Breast epithelium (tissue), 4 donors: ENCODE data around the gene RAP1GAP2. TPM values are rescaled to one million over a fixed set of nuclear protein-coding genes. Genes with fewer than 3 reads are reported as not detected.
A peak's percentile ranks its signal among the peaks of the same experiment; 100 is the strongest.

Experiments
- DNase-seq, 2 donors: peaks; one replicate each; pipeline ENCODE4 v3.0.0-alpha.2; 2019; ENCODE audit warnings: low spot score in 2 of 2
- H3K27ac ChIP-seq, 2 donors: fragments of 200-600 bp; sonication (generic) in 1 of 2; one replicate each; pipeline ENCODE4 v1.5.1; 2016 to 2019; ENCODE audit warnings: mild to moderate bottlenecking in 1 of 2
- H3K27me3 ChIP-seq, 2 donors: fragments of 200-600 bp; sonication (generic) in 1 of 2; one replicate each; pipeline versions ENCODE4 v1.5.1 to v1.6.0; 2017 to 2019; ENCODE audit warnings: control low read depth in 1 of 2, mild to moderate bottlenecking in 1 of 2
- H3K36me3 ChIP-seq: fragments of 200-600 bp; one replicate; pipeline ENCODE4 v1.5.1; 2019
- H3K4me1 ChIP-seq, 2 donors: fragments of 200-600 bp; sonication (generic); one replicate each; pipeline ENCODE4 v1.5.1; 2016 to 2019; ENCODE audit warnings: control low read depth in 1 of 2
- H3K4me3 ChIP-seq, 3 donors: fragments of 200-600 bp; sonication (generic); 1 replicate in 2 of 3; 2 replicates in 1 of 3; pipeline ENCODE4 v1.5.1; 2016 to 2019; ENCODE audit warnings: mild to moderate bottlenecking in 3 of 3, moderate library complexity in 2 of 3
- H3K9me3 ChIP-seq, 2 donors: fragments of 200-600 bp; sonication (generic) in 1 of 2; one replicate each; pipeline ENCODE4 v1.5.1; 2016 to 2019; ENCODE audit warnings: control low read depth in 1 of 2
- CTCF ChIP-seq, 3 donors: fragments of 450-650 bp; IDR thresholded peaks; one replicate each; pipeline ENCODE4 v1.5.1; 2016 to 2017; ENCODE audit warnings: antibody characterized with exemption in 3 of 3, mild to moderate bottlenecking in 3 of 3, moderate library complexity in 3 of 3
- POLR2A ChIP-seq: fragments of 450-650 bp; IDR thresholded peaks from one replicate; pipeline ENCODE4 v1.6.1; 2016; ENCODE audit warnings: antibody characterized with exemption, mild to moderate bottlenecking, moderate library complexity
- POLR2AphosphoS5 ChIP-seq, 3 donors: sonication (generic); formaldehyde crosslinking; IDR thresholded peaks; one replicate each; pipeline ENCODE4 v1.6.1; 2017; ENCODE audit warnings: antibody characterized with exemption in 3 of 3
- intact Hi-C: fragments of 100-400 bp; cut with DNase I; formaldehyde crosslinking; loops from one replicate; pipeline ENCODE4 v1.15.1; 2023; ENCODE audit warnings: low total_unique reads
- total RNA-seq, 3 donors: library from RNA; depleted of rRNA; stranded (reverse); fragments of >200 nt; gene quantifications; one replicate each; pipeline ENCODE4 v1.1.0, GENCODE V29; 2016

RAP1GAP2 gene
- total RNA-seq, 3 donors from 2014 or later: 5.3 to 23.4 (median 10.8) TPM

- no peaks in the 10 kb centered on the region for H3K36me3 ChIP-seq
- H3K27ac ChIP-seq: no peak overlapping the region
- intact Hi-C loops: no loop called here
- H3K27me3 ChIP-seq: no peaks in the 10 kb centered on the region
- TF ChIP-seq POLR2AphosphoS5 (IDR thresholded peaks at IDR 0.05) (no peak), CTCF (IDR thresholded peaks at IDR 0.05) (no peak), POLR2A (no peak)
- no peaks in the 10 kb centered on the region for H3K4me1 ChIP-seq
- no peak overlapping the region for H3K4me3 ChIP-seq
- peaks cover 10 to 19% of the 10 kb centered on the region in 2 donors for H3K9me3 ChIP-seq
- DNase-seq: no peak
Observed at GRCh38 chr17:3022197-3022596, 226.0 kb downstream of the RAP1GAP2 start.

GRCh38 chr17:3024346-3024745, 228.1 kb downstream of the RAP1GAP2 start:
- no peak for DNase-seq
- TF ChIP-seq CTCF (IDR thresholded peaks at IDR 0.05): no peak
- no peak for TF ChIP-seq POLR2AphosphoS5 (IDR thresholded peaks at IDR 0.05)
- TF ChIP-seq POLR2A: no peak
- no peaks in the 10 kb centered on the region for H3K36me3 ChIP-seq
- no peak overlapping the region for H3K27ac ChIP-seq
- intact Hi-C loops: no loop called here
- H3K27me3 ChIP-seq: no peaks in the 10 kb centered on the region
- no peak overlapping the region for H3K4me3 ChIP-seq
- H3K9me3 ChIP-seq: peaks cover 10 to 19% of the 10 kb centered on the region in 2 donors
- H3K4me1 ChIP-seq: no peaks in the 10 kb centered on the region

- Histone ChIP-seq H3K27me3 (no peaks in the 10 kb centered on the region), H3K27ac (no peak overlapping the region), H3K4me1 (no peaks in the 10 kb centered on the region), H3K36me3 (no peaks in the 10 kb centered on the region), H3K4me3 (no peak overlapping the region), H3K9me3 (peaks cover 10 to 19% of the 10 kb centered on the region in 2 donors)
- intact Hi-C loops: no loop called here
- TF ChIP-seq CTCF (IDR thresholded peaks at IDR 0.05) (no peak), POLR2AphosphoS5 (IDR thresholded peaks at IDR 0.05) (no peak), POLR2A (no peak)
- DNase-seq: peak in 1 of 2 donors; percentile 33
Observed at GRCh38 chr17:3025421-3026124, 229.3 kb downstream of the RAP1GAP2 start.

GRCh38 chr17:3026125-3026855, 230.1 kb downstream of the RAP1GAP2 start:
- H3K36me3 ChIP-seq: no peaks in the 10 kb centered on the region
- no peaks in the 10 kb centered on the region for H3K4me1 ChIP-seq
- no peak for DNase-seq
- no peak overlapping the region for H3K27ac ChIP-seq
- intact Hi-C loops: no loop called here
- peaks cover 10 to 19% of the 10 kb centered on the region in 2 donors for H3K9me3 ChIP-seq
- TF ChIP-seq POLR2AphosphoS5 (IDR thresholded peaks at IDR 0.05) (no peak), POLR2A (no peak), CTCF (IDR thresholded peaks at IDR 0.05) (no peak)
- no peaks in the 10 kb centered on the region for H3K27me3 ChIP-seq
- H3K4me3 ChIP-seq: no peak overlapping the region
